KMS-11 (cell line): Measurements from ENCODE around the gene CCDC188.

Experiments used
- H2AFZ ChIP-seq: fragments of 200-600 bp; sonication (generic); 2 replicates; pipeline ENCODE4 v1.6.1; 2016; ENCODE audit warnings: antibody characterized with exemption, mixed run types, low read depth
- H3K27ac ChIP-seq: fragments of 200-600 bp; sonication (generic); 2 replicates; pipeline ENCODE4 v1.6.1; 2016; ENCODE audit warnings: mild to moderate bottlenecking, mixed run types
- H3K27me3 ChIP-seq: fragments of 200-600 bp; sonication (generic); 2 replicates; pipeline ENCODE4 v1.6.1; 2017; ENCODE audit warnings: mild to moderate bottlenecking, low read depth, mixed run types, moderate library complexity; ENCODE audit not compliant: insufficient read depth
- H3K36me3 ChIP-seq: fragments of 200-600 bp; sonication (generic); 2 replicates; pipeline ENCODE4 v1.6.1; 2017; ENCODE audit warnings: mild to moderate bottlenecking, mixed run types; ENCODE audit not compliant: insufficient read depth
- H3K4me1 ChIP-seq: fragments of 200-600 bp; sonication (generic); 2 replicates; pipeline ENCODE4 v1.6.1; 2016; ENCODE audit warnings: mild to moderate bottlenecking, low read depth, mixed run types; ENCODE audit not compliant: poor library complexity, severe bottlenecking
- H3K4me2 ChIP-seq: fragments of 200-600 bp; sonication (generic); 2 replicates; pipeline ENCODE4 v1.7.0; 2016; ENCODE audit warnings: mild to moderate bottlenecking, mixed run types
- H3K4me3 ChIP-seq: fragments of 200-600 bp; sonication (generic); IDR thresholded peaks from 2 replicates; pipeline ENCODE4 v1.6.1; 2017; ENCODE audit warnings: low read depth, low read length, mixed read lengths; ENCODE audit not compliant: insufficient read depth
- H3K79me2 ChIP-seq: fragments of 200-600 bp; sonication (generic); 2 replicates; pipeline ENCODE4 v1.6.1; 2016; ENCODE audit warnings: low read depth, mixed run types; ENCODE audit not compliant: insufficient read depth
- H3K9ac ChIP-seq: fragments of 200-600 bp; sonication (generic); 2 replicates; pipeline ENCODE4 v1.6.1; 2016; ENCODE audit warnings: mild to moderate bottlenecking, mixed run types
- H4K20me1 ChIP-seq: fragments of 200-600 bp; sonication (generic); 2 replicates; pipeline ENCODE4 v1.6.1; 2016; ENCODE audit warnings: mild to moderate bottlenecking, mixed run types; ENCODE audit not compliant: insufficient read depth
- CTCF ChIP-seq: fragments of 200-600 bp; sonication (generic); conservative IDR thresholded peaks from 2 replicates; pipeline ENCODE4 v1.6.1; 2017; ENCODE audit warnings: low read depth, mild to moderate bottlenecking, antibody characterized with exemption, low read length, moderate library complexity, mixed read lengths

CCDC188 gene

GRCh38 chr22:20107471-20107901 is 43.4 kb downstream of the CCDC188 start:
- H3K9ac ChIP-seq = no peak overlapping the region
- no peak for TF ChIP-seq CTCF
- H4K20me1 ChIP-seq = no peaks in the 10 kb centered on the region

GRCh38 chr22:20106849-20107237 is 44.0 kb downstream of the CCDC188 start:
- no peaks in the 10 kb centered on the region for H4K20me1 ChIP-seq
- H3K4me1 ChIP-seq = no peaks in the 10 kb centered on the region
- no peak overlapping the region for H3K4me2 ChIP-seq
- no peak overlapping the region for H3K9ac ChIP-seq
- no peak overlapping the region for H2AFZ ChIP-seq
- no peaks in the 10 kb centered on the region for H3K27me3 ChIP-seq
- H3K27ac ChIP-seq = no peak overlapping the region
- no peaks in the 10 kb centered on the region for H3K79me2 ChIP-seq
- H3K4me3 ChIP-seq = no peak overlapping the region
- no peaks in the 10 kb centered on the region for H3K36me3 ChIP-seq
- no peak for TF ChIP-seq CTCF

More at GRCh38 chr22:20107471-20107901, 43.4 kb downstream of the CCDC188 start:
- no peaks in the 10 kb centered on the region for H3K36me3 ChIP-seq
- no peak overlapping the region for H2AFZ ChIP-seq
- H3K27ac ChIP-seq = no peak overlapping the region
- no peaks in the 10 kb centered on the region for H3K4me1 ChIP-seq
- H3K4me2 ChIP-seq = no peak overlapping the region
- no peaks in the 10 kb centered on the region for H3K79me2 ChIP-seq
- no peaks in the 10 kb centered on the region for H3K27me3 ChIP-seq
- no peak overlapping the region for H3K4me3 ChIP-seq

- H3K4me1 ChIP-seq = no peaks in the 10 kb centered on the region
- no peak for TF ChIP-seq CTCF
- H4K20me1 ChIP-seq = no peaks in the 10 kb centered on the region
- H3K27ac ChIP-seq = no peak overlapping the region
- H3K79me2 ChIP-seq = no peaks in the 10 kb centered on the region
- no peaks in the 10 kb centered on the region for H3K36me3 ChIP-seq
- H2AFZ ChIP-seq = no peak overlapping the region
- H3K27me3 ChIP-seq = no peaks in the 10 kb centered on the region
- no peak overlapping the region for H3K4me2 ChIP-seq
- H3K4me3 ChIP-seq = no peak overlapping the region
- no peak overlapping the region for H3K9ac ChIP-seq
Measured at GRCh38 chr22:20106205-20106848, 44.5 kb downstream of the CCDC188 start.

- no peak for TF ChIP-seq CTCF
- H3K79me2 ChIP-seq = no peaks in the 10 kb centered on the region
- no peaks in the 10 kb centered on the region for H4K20me1 ChIP-seq
- no peaks in the 10 kb centered on the region for H3K27me3 ChIP-seq
- H3K9ac ChIP-seq = no peak overlapping the region
- H3K4me3 ChIP-seq = no peak overlapping the region
- H3K4me1 ChIP-seq = no peaks in the 10 kb centered on the region
- no peak overlapping the region for H3K27ac ChIP-seq
- H2AFZ ChIP-seq = no peak overlapping the region
- H3K4me2 ChIP-seq = no peak overlapping the region
- H3K36me3 ChIP-seq = no peaks in the 10 kb centered on the region
Measured at GRCh38 chr22:20105456-20106204, 45.2 kb downstream of the CCDC188 start.
